ENCODE results near the gene CSRNP3.

- TF ChIP-seq USF2 (IDR thresholded peaks at IDR 0.05; ENCODE audit: borderline replicate concordance, low read depth, low read length) = no peak
- TF ChIP-seq ZNF274 (IDR thresholded peaks at IDR 0.05; ENCODE audit: insufficient read depth, insufficient read length) = no peak
- no peak for TF ChIP-seq BCL11A (IDR thresholded peaks at IDR 0.05; ENCODE audit: low read depth, low read length)
- no peak for TF ChIP-seq PBX3 (IDR thresholded peaks at IDR 0.05; ENCODE audit: insufficient replicate concordance, low read depth, low read length)
- TF ChIP-seq POLR2A (IDR thresholded peaks at IDR 0.05; ENCODE audit: low read depth, low read length) = no peak
- no peak for TF ChIP-seq SP1 (IDR thresholded peaks at IDR 0.05; ENCODE audit: low read depth, low read length)
- TF ChIP-seq CBFB (IDR thresholded peaks at IDR 0.05; ENCODE audit: low read depth) = no peak
Measured at GRCh38 chr2:165691615-165692014, 222.1 kb downstream of the CSRNP3 start.

All from GM12878 (cell line).